Fibroblast of skin of abdomen (primary cell): ENCODE data around the gene PCP2. TPM values are rescaled to one million over a fixed set of nuclear protein-coding genes. Genes with fewer than 3 reads are reported as not detected.

Source experiments
- DNase-seq: peaks from one replicate; pipeline ENCODE4 v3.0.0-alpha.2; 2013
- polyA plus RNA-seq, 2 experiments: library from polyadenylated mRNA; unstranded; fragments of 120-200 nt; gene quantifications; one replicate each; pipeline ENCODE4 v1.2.1, GENCODE V29; 2013; ENCODE audit not compliant: insufficient read length in 2 of 2

PCP2 gene
- polyA plus RNA-seq (2013, experiment 1 of 2; ENCODE audit: insufficient read length), result not detected
- polyA plus RNA-seq (2013, experiment 2 of 2; ENCODE audit: insufficient read length), result not detected

DNA sequence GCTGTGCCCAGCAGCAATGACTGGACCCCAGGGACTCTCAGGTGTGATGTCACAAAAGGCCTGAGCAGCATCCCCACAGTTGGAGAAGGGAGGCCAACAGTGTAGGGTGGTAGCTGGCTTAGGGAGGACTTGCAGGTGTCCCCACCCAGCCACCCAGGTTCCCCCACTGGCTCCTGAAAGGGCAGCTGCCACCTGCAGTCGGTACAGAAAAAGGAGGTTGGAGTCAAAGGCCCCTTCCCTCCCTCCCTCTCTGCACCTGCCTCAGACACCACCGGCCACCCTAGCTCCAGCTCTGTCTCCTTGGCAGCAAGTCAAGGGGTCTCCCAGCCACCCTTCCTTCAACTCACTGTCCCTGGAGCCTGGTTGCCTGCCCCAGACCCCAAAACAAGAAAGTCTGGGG is at the start of gene PCP2:
TSS of gene PCP2 (minus strand) at position 22 of the 400 bp plus-strand sequence. CDS start 262 bp downstream, outside the sequence.
- DNase-seq, result no peak

DNA sequence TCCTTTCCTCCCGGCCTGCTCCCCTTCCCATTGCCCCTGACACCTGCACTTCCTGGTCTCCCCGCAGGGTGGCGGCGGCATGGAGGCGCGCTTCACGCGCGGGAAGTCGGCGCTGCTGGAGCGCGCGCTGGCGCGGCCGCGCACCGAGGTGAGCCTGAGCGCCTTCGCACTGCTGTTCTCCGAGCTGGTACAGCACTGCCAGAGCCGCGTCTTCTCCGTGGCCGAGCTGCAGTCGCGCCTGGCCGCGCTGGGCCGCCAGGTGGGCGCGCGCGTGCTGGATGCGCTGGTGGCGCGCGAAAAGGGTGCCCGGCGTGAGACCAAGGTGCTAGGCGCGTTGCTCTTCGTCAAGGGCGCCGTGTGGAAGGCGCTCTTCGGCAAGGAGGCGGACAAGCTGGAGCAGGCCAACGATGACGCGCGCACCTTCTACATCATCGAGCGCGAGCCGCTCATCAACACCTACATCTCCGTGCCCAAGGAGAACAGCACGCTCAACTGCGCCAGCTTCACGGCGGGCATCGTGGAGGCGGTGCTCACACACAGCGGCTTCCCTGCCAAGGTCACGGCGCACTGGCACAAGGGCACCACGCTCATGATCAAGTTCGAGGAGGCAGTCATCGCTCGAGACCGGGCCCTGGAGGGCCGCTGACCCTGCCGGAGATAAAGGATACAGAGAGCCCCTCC is 48.8 kb upstream of the PCP2 start:
- peak; percentile 17 for DNase-seq

DNA sequence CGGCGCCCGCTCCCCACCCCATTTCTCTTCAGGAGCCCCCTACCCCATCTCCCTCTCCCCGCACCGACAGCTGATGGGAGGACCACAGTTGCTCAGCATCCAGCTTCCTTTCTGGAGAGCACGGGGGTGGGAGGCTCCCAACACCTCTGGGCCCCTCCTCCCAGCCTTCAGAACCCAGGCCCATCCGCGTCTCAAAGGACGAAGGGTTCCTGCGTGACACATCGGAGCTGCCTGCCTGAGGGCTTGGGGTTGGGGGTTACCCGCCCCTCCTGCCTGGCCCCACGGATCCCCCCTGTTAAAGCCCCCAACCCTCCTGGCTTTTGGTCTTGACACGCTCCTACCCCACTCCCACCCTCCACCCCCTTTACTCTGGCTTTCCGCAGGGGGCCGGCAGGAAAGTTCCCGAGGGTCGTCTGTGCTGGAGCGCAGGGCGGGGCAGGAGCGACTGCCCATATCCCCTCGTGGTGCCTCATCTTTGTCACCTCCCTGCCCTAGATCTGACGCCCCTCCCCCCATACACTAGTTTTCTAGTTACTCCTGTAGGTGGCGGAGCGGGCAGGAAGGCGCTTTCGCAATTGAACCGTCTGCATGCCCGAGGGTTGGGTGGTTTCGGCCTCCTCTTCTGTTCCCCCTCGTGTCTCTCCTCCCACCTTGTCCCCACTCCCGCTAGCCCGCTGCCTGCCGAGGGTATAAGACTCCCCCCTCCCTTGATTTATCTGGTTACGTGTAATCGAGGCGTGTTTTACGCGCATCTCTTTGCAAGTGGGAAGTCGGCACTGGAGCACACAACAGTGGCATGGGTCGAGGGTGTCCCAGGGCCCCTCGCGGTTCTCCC is 48.0 kb upstream of the PCP2 start:
- DNase-seq, result peak; percentile 79

DNA sequence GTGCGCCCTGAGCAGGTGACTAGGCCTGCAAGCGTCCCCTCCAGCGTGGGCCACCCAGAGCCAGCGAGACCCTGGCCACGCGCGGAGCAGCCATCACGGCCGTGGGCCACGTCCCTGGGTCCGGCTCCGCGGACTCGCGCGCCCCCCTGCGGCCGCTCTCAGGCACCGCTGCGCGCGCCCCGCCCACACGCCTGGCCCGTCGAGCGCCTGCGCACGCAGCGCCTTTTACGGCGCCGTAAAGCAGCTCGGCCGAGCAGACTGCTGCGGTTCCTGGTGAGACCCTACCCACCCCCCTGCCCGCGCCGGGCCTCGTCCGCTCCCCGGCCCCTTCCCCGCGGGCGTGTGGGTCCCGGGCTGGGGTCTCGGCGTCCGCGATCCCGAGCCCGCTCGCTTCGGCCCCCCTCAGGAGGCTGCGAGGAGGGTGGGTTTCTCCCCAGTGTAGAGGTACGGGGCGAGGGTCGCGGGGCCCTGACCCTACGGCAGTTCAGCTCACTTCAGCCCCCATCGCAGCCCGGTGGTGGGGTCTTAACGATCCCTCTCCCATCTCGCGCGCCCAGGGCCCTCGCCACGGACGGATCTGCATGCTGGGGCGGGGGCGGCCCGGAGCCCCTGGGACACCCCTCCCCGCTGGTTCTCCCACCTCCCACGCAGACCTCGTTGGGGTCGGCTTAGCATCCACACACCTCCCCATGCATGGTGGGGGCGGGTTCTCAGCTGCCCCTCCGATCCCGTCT is 47.3 kb upstream of the PCP2 start, which contains the start of gene TRAPPC5:
TSS of gene TRAPPC5 (plus strand) at position 228 of the 734 bp plus-strand sequence. CDS start 1,421 bp downstream, outside the sequence.
- DNase-seq, result peak; percentile 80

DNA sequence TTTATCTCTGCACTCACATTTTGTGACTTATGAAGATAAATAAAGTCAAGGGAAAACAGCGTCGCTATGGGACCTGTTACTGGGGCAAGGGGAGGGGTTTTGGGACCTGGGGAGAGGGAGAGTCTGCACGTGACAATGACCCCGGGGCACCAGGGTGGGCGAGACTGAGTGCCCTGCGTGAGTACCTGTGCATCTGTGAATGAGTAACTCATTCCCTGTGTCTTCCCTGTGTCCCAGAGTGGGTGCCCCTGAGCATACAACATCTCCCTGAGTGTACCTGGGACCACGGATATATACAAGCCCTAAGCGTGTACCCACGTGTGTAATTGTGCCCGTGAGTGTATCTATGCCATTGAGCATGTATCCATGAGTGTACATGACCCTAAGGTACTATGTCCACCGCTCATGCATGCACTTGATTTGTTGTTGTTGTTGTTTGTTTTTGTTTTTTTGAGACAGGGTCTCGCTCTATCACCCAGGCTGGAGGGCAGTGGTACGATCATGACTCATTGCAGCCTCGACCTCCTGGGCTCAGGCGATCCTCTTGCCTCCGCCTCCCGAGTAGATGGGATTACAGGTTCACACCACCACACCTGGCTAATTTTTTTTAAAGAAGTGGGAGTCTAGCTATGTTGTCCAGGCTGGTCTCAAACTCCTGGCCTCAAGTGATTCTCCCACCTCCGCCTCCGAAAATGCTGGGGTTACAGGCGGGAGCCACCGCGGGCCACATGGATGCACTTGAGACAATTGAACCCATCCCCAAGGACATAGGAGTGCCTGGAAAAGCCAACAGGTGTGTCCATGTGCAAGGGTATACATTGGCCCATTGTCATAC is 46.5 kb upstream of the PCP2 start:
- no peak for DNase-seq

DNA sequence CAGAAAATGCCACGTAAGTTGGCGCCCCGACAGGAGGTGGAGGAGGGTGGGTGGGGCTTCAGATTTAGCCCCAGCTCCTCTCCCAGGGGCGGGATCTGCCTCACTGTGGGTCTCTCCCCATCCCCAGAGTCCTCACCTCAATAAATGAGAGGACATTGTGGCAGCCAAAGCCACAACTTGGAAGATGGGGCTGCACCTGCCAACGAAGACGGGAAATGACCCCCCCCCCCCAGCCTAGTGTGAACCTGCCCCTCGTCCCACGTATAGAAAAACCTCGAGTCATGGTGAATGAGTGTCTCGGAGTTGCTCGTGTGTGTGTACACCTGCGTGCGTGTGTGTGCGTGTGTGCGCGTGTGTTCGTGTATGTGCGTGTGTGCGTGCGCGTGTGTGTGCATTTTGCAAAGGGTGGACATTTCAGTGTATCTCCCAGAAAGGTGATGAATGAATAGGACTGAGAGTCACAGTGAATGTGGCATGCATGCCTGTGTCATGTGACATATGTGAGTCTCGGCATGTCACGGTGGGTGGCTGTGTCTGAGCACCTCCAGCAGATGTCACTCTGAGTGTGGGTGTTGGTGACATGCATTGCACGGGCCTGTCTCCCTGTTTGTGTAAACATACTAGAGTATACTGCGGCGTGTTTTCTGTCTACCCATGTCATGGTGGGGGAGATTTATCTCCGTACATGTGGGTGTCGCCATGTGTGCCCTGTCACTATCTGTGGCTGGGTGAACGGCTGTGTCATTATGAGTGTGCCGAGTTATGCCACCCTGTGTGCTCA is 45.6 kb upstream of the PCP2 start:
- DNase-seq, result no peak

DNA sequence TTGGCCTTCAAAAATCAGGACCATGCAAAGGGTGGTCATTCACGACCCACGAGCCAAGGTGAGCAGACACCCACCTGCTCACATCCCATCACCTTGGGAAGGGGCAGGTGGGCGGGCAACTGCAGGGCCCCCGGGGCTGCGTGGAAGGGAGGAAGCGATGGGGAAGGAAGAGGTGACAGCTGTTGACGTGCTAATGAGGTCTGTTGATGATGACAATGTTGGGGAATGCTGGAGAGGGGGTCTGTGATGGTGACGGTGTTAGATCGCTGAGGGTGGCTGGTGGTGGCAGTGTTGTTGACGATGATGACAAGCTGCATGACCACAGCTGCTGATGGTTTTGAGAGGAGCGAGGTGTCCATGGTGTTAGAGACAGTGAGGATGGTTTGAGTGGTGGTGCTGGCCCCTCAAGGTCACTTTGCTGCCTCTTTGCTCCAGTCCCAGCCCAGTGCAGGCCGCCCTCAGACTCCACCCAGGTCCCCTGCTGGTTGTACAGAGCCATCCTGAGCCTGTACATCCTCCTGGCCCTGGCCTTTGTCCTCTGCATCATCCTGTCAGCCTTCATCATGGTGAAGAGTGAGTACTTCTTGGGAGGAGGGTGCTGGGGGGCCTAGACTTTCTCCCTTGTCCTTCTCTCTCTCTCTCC is 44.3 kb upstream of the PCP2 start:
- DNase-seq, result no peak

DNA sequence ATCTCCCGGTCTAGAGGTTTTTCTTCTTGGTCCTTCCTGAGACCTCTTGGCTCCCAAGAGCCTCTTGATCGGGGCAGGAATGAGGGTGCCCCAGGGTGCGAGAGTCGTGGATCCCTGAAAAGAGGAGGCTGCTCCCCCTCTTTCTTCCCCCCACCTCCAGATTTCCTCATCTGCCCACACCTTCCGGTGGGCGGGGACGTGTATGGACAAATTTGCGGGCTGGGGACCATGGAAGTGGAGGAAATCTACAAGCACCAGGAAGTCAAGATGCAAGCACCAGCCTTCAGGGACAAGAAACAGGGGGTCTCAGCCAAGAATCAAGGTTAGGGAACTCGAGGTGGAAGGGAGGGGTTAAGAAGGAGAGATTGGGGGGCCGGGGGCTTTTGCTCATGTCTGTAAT is 43.3 kb upstream of the PCP2 start, which contains the start of gene MCEMP1:
TSS of gene MCEMP1 (plus strand) at position 237 of the 400 bp plus-strand sequence. CDS start at position 268, 31 bp downstream.
- DNase-seq, result no peak

DNA sequence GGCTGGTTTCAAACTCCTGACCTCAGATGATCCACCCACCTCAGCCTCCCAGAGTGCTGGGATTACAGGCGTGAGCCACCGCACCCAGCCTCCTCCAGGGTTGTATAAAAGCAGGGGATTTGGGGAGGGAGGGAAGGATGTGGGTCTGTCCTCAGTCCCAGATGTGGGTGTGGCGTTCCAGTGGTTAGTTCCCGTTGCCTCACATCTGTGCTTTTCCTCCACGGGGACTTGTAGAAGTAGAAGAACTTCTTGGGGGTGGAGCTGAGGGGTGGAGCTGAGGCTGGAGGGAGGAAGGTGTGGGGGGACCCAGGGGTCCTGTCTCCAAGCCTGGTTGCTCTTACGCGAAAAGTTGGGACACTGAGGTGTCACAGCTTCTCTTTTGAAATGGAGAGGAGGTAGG is 42.9 kb upstream of the PCP2 start:
- no peak for DNase-seq

DNA sequence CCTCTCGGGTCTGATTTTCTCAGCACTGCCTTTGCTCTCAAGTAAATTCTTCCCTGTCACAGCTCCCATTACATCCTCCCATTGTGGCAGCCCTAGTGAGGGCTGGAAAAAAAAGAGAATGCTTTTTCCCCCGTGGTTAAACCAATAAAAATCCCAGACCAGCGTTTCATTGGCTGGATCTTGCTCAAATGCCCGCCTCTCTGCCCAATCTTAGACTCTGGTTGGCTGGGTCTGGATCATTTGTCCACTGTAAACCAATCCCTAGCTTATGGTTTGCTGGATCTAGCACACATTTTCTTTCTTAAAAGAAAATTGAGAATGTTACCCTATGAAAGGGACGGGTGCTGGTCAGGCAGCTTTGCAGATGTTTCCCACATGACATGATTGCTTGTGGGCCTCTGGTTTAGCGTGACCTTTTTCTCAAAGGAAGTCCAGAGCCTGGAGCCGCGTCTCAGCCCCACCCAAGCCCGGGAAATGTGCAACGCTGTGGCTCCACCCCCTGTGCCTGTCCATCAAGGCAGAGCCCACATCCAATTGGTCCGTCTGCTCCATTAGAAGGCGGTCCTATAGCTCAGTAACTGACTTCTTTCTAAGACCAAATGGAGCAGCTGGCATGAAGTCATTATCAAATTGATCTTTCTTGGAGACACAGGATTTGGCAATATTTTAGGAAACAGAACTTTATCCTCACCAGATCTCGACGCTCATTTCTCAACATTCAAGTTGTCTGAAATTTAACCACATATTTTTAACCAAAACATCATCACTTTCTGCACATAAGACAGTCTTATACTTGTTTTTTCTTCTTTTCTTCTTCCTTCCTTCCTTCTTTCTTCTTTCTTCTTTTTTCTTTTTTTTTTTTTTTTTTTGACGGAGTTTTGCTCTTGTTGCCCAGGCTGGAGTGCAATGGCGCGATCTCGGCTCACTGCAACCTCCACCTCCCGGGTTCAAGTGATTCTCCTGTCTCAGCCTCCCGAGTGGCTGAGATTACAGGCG is 40.8 kb upstream of the PCP2 start:
- DNase-seq, result peak; percentile 26

DNA sequence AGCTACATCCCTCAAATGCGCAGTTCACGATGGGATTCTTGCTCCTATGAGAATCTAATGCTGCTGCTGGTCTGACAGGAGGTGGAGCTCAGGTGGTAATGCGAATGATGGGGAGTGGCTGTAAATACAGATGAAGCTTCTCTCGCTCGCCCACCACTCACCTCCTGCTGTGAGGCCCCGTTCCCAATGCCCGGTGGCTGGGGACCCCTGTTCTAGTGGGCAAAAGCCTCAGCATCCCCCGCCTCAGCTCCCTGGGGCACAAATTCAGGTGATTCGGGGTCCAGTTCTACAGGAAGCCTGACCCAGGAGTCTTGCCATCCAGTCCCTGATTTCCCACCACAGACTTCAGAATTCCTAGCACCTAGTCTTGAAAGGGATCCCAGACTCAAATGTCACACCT is 39.0 kb upstream of the PCP2 start:
- DNase-seq, result no peak

DNA sequence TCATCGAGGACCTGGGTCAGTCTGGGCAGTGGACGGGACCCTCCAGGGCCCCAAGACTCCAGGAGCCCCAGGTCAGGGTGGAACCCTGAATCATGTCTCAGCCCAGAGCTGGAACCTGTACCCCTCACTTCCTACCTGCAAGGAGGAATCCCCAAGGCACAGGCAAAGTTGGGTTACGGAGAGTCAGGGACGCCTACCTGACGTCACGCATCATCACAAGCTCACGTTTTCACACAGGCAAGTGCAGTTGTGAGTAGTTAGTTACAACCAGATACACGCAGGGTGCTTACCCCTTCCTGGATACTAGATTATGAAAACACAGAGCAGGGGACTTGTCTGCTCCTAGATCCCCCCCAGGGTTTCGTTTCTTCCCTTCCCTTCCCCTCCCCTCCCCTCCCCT is 37.3 kb upstream of the PCP2 start:
- no peak for DNase-seq

DNA sequence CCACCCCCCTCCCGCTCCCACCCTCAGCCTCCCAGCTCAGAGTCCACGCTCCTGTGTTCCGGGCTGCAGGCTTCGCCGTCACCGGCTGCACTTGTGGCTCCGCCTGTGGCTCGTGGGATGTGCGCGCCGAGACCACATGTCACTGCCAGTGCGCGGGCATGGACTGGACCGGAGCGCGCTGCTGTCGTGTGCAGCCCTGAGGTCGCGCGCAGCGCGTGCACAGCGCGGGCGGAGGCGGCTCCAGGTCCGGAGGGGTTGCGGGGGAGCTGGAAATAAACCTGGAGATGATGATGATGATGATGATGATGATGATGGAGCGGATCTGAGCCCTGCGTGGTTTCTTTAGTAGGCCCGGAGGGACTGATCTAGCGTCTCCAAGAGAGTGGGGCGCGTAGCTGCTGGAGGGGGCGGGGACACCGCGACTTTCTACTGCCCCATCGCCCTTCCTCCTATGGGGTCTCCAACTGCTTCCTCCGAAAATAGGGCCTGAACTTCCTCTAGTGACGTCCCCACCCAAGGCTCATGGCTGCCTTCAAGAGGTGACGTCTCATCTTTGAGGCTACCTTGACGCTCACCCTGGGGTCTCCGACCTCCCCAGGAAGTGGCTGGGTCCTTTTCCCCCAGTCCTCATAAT is 36.7 kb upstream of the PCP2 start:
- DNase-seq, result no peak

DNA sequence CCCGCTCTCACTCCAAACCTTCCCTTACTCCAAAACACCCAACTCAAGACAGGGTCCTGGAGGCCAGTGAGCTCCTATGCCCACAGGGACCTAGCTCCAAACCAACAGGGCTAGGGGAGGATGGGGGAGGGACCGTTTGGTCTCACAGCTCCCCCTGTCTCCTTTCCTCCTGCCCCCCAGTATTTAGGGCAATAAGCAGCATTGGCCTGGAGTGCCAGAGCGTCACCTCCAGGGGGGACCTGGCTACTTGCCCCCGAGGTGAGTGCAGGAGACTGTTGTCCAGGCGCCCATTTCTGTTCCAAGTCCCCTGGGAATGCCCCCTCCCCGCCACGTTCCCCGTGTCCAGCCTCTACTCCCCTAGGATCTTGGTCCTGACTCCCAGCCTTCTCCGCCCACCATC is 36.1 kb upstream of the PCP2 start:
- DNase-seq, result no peak

DNA sequence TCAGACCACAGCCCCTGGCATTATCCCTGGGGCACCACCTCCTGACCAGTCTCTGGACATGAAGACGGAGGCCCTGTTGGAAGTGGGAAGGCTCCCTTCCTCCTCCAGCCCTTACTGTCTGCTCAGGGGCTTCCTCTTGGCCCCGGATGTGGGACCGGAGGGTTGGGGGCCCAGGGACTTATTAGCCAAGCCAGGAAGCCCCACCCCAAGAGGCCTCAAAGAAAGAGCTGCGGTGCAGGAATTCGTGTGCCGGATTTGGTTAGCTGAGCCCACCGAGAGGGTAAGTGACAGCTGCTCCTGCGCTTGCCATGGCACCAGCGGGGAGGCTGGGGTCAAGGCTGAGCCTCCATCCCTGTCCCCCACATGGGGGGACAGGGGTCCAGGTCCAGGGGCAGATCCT is 35.3 kb upstream of the PCP2 start, which contains the start of gene RETN:
TSS of gene RETN (plus strand) at position 208 of the 400 bp plus-strand sequence. CDS start 278 bp downstream, outside the sequence.
- no peak for DNase-seq

DNA sequence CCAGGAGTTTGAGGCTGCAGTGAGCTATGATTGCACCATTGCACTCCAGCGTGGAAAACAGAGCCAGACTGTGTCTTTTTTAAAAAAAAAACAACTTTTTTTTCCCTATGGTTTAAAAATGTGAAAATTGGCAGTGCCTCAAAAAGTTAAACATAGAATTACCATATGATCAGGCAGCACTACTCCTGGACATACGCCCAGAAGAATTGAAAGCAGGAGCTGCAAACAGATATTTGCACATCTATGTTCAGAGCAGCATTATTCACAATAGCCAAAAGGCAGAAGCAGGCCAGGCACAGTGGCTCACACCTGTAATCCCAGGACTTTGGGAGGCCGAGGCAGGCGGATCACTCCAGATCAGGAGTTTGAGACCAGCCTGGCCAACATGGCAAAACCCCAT is 31.6 kb upstream of the PCP2 start:
- DNase-seq, result peak; percentile 65

DNA sequence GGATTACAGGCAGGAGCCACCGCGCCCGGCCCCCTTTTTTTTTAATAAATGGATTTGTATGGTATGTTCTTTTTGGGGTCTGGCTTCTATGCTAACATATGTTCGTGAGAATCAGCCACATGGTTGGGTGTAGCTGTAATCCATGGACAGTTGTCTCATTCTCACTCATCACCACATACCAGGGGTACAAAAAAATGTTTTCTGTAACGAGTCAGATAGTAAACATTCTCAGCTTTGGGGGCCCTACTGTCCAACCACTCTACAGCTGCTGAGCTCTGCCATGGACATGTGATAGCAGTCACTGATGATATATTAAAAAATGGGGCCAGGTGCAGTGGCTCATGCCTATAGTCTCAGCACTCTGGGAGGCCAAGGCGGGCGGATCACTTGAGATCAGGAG is 30.2 kb upstream of the PCP2 start:
- DNase-seq, result no peak

DNA sequence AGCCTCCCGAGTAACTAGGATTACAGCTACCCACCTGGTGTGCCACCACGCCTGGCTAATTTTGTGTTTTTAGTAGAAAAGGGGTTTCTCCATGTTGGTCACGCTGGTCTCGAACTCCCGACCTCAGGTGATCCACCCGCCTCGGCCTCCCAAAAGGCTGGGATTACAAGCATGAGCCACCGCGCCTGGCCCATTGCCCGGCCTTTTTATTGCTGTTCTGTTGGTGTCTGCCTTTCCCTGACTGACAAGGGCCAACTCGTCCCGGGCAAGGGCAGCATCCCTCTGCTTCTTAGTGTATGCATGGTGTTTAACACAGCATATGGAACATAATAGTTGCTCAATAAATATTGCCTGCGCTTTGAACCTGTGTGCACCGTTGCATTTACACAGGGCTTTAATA is 29.1 kb upstream of the PCP2 start:
- DNase-seq, result no peak
